ENCODE results near the gene CLNS1A. TPM values are rescaled to one million over a fixed set of nuclear protein-coding genes. Genes with fewer than 3 reads are reported as not detected.

Gene CLNS1A
- total and polyA plus RNA-seq, 9 of the 15 experiments (the other 6 are each of a cell fraction or from before 2014, with no cell fraction given), result 146 to 472 (median 345) TPM

GRCh38 chr11:77637345-77638165 lies at the start of gene CLNS1A (continued):
- TF ChIP-seq CREB3L1 (IDR thresholded peaks at IDR 0.05; ENCODE audit: borderline replicate concordance, low read depth) (peak; percentile 85; the same call in 1 of the 2 replicates), RHOXF2B (CRISPR knock-in tag; conservative IDR thresholded peaks at IDR 0.05) (no peak), STAG1 (CRISPR knock-in tag; IDR thresholded peaks at IDR 0.05; ENCODE audit: borderline replicate concordance) (no peak), ZNF449 (CRISPR knock-in tag; IDR thresholded peaks at IDR 0.05) (no peak), XRCC5 (IDR thresholded peaks at IDR 0.05; ENCODE audit: low read depth, low read length) (peak; percentile 43; the same call in 1 of the 2 replicates), RAD51 (IDR thresholded peaks at IDR 0.05; ENCODE audit: borderline replicate concordance, low read depth) (no peak; the same call in 1 of the 2 replicates), NR4A1 (CRISPR knock-in tag; IDR thresholded peaks at IDR 0.05) (no peak), NR4A1 (tag; IDR thresholded peaks at IDR 0.05) (peak; percentile 75; the same call in 1 of the 2 replicates), ZNF311 (CRISPR knock-in tag; IDR thresholded peaks at IDR 0.05) (no peak), NFRKB (IDR thresholded peaks at IDR 0.05; ENCODE audit: low read depth) (peak; percentile 95), POLR2B (IDR thresholded peaks at IDR 0.05; ENCODE audit: low read depth, partially characterized antibody) (peak; percentile 93), ZNF699 (CRISPR knock-in tag; IDR thresholded peaks at IDR 0.05; ENCODE audit: insufficient replicate concordance) (no peak), CTBP1 (IDR thresholded peaks at IDR 0.05; ENCODE audit: borderline replicate concordance) (peak; percentile 64), ETV6 (IDR thresholded peaks at IDR 0.05; ENCODE audit: borderline replicate concordance in 1 of 2, low read depth in 2 of 2, low read length in 1 of 2) (no peak), ETV6 (CRISPR knock-in tag; IDR thresholded peaks at IDR 0.05; ENCODE audit: borderline replicate concordance) (no peak), LCOR (CRISPR knock-in tag; IDR thresholded peaks at IDR 0.05) (peak; percentile 91), ZNF717 (CRISPR knock-in tag; IDR thresholded peaks at IDR 0.05) (no peak), FOXP1 (CRISPR knock-in tag; IDR thresholded peaks at IDR 0.05) (peak; percentile 76; the same call in 1 of the 2 replicates)
- TF ChIP-seq, protein P1, sequence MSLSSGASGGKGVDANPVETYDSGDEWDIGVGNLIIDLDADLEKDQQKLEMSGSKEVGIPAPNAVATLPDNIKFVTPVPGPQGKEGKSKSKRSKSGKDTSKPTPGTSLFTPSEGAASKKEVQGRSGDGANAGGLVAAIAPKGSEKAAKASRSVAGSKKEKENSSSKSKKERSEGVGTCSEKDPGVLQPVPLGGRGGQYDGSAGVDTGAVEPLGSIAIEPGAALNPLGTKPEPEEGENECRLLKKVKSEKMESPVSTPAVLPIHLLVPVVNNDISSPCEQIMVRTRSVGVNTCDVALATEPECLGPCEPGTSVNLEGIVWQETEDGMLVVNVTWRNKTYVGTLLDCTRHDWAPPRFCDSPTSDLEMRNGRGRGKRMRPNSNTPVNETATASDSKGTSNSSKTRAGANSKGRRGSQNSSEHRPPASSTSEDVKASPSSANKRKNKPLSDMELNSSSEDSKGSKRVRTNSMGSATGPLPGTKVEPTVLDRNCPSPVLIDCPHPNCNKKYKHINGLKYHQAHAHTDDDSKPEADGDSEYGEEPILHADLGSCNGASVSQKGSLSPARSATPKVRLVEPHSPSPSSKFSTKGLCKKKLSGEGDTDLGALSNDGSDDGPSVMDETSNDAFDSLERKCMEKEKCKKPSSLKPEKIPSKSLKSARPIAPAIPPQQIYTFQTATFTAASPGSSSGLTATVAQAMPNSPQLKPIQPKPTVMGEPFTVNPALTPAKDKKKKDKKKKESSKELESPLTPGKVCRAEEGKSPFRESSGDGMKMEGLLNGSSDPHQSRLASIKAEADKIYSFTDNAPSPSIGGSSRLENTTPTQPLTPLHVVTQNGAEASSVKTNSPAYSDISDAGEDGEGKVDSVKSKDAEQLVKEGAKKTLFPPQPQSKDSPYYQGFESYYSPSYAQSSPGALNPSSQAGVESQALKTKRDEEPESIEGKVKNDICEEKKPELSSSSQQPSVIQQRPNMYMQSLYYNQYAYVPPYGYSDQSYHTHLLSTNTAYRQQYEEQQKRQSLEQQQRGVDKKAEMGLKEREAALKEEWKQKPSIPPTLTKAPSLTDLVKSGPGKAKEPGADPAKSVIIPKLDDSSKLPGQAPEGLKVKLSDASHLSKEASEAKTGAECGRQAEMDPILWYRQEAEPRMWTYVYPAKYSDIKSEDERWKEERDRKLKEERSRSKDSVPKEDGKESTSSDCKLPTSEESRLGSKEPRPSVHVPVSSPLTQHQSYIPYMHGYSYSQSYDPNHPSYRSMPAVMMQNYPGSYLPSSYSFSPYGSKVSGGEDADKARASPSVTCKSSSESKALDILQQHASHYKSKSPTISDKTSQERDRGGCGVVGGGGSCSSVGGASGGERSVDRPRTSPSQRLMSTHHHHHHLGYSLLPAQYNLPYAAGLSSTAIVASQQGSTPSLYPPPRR (CRISPR knock-in tag; IDR thresholded peaks at IDR 0.05; ENCODE audit: borderline replicate concordance), result peak; percentile 53; the same call in 1 of the 2 replicates

Data from K562 (cell line).